AG04449 (cell line): Measurements from ENCODE around the gene DTNA.
"Not testable (repeated sequence)": the region's sequence is repeated elsewhere in the genome, so short reads cannot be mapped to it uniquely, and the experiment has no call there.

Experiments
- CTCF ChIA-PET: fragments of 350-600 bp; formaldehyde crosslinking; extraction: SDS; loops from one replicate; lab custom pipeline; 2021; ENCODE audit warnings: antibody characterized with exemption; lab: Yijun Ruan, JAX
- POLR2A ChIA-PET: fragments of 400-600, 350-600 bp; formaldehyde crosslinking; extraction: SDS; loops from one replicate; lab custom pipeline; 2020; ENCODE audit warnings: antibody characterized with exemption, inconsistent platforms; lab: Yijun Ruan, JAX
- DNase-seq: peaks from one replicate; pipeline ENCODE4 v3.0.0-alpha.2; 2010; ENCODE audit warnings: low read depth, low spot score
- H3K4me3 ChIP-seq: 2 replicates; pipeline ENCODE4 v1.5.1; 2011; ENCODE audit warnings: low read depth, mild to moderate bottlenecking, control low read depth, low read length
- CTCF ChIP-seq: IDR thresholded peaks from one replicate; pipeline ENCODE4 v1.5.1; 2011; ENCODE audit warnings: mild to moderate bottlenecking, moderate library complexity, low read length, control low read depth, inconsistent platforms; ENCODE audit not compliant: insufficient read depth; ENCODE audit errors: missing control alignments

The DTNA gene

GRCh38 chr18:34913837-34914661, 204.0 kb downstream of the DTNA start:
- TF ChIP-seq CTCF = no peak
- H3K4me3 ChIP-seq = no peak overlapping the region
- ChIA-PET POLR2A (no interaction called here), CTCF (no interaction called here)
- no peak for DNase-seq

DNA sequence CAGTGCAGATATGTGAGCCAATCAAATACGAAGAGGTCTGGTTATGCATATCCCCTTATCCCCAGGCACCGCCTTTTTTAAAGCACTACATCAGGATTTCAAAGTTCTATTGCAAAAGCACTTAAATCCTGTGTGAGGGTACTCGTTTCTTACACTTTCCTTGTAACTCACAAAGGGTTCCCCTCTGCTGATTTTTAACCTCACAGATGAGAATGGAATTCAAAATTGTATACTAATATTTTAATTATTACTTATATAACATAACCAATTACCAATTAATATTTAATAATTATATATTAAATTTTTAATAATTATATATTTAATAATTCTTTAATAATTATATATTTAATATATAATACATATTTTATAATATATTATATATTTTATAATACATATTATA, 204.9 kb downstream of the DTNA start:
- H3K4me3 ChIP-seq = no peak overlapping the region
- DNase-seq = no peak
- no peak for TF ChIP-seq CTCF
- ChIA-PET CTCF (no interaction called here), POLR2A (no interaction called here)

DNA sequence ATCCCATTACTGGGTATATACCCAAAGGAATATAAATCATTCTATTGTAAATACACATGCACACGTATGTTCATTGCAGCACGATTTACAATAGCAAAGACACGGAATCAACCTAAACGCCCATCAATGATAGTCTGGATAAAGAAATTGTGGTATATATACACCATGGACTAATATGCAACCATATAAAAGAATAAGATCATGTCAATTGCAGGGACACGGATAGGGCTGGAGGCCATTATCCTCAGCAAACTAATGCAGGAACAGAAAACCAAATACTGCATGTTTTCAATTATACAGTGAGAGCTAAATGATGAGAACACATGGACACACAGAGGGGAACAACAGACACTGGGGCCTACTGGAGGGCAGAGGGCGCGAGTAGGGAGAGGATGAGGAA, 206.4 kb downstream of the DTNA start:
- CTCF ChIA-PET, H3K4me3 ChIP-seq, POLR2A ChIA-PET, DNase-seq: not testable (repeated sequence)

GRCh38 chr18:34918856-34919255, 208.8 kb downstream of the DTNA start:
- DNase-seq = no peak
- H3K4me3 ChIP-seq = no peak overlapping the region
- no peak for TF ChIP-seq CTCF
- ChIA-PET CTCF (no interaction called here), POLR2A (no interaction called here)

DNA sequence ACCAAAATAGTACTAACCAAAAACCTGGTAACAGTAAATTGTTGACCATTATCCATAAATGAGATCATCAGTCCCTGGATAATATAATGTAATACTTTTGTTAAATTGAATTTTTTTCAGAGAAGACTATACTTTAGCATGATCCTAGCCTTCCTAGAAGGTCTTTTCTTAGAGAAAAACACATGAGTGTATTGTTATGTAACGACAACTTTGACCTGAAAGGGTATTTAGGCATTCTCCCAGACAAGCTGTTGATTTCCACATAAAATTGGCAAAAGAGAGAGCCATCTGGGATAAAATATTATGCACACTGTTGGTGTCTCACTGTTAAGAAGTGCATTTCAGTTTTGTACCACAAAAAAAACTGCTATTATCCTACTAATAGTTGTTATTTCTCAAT, 211.1 kb downstream of the DTNA start:
- DNase-seq = no peak
- CTCF ChIA-PET = no interaction called here
- POLR2A ChIA-PET = no interaction called here
- TF ChIP-seq CTCF = no peak
- H3K4me3 ChIP-seq = no peak overlapping the region

DNA sequence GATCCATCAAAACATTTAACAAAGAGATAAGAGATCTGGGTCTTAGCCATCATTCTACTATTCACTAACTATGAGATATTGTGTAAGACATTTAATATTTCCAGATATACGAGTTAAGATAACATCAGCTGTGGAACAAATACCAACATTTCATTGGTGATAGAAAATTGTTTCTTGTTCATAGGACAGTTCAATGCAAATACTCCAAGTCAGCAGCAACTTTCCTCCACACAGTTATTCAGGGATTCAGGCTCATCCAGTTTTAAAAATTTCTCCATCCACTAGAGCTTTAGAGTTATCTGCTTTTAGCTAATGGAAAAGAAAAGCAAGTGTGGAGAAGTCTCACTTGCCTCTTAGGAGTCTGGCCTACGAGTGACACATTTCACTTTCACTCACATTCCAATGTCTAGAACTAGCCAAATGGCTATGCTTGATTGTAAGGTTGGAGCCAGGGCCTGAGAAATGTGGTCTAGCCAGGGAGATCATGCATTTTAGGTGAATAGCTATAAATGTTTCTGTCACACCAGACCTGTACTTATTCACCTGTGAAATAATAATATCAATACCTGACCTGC, 211.8 kb downstream of the DTNA start:
- no peak overlapping the region for H3K4me3 ChIP-seq
- ChIA-PET CTCF (no interaction called here), POLR2A (no interaction called here)
- DNase-seq = no peak
- TF ChIP-seq CTCF = no peak

- DNase-seq, POLR2A ChIA-PET, CTCF ChIA-PET, H3K4me3 ChIP-seq: not testable (repeated sequence)
Observed at GRCh38 chr18:34922594-34922993, 212.5 kb downstream of the DTNA start.
